Endometrial microvascular endothelial cells (primary cell): ENCODE data around the gene SAMD4B. TPM values are rescaled to one million over a fixed set of nuclear protein-coding genes. Genes with fewer than 3 reads are reported as not detected.

Source experiments
- in situ Hi-C: cut with HindIII; loops from 2 replicates; pipeline ENCODE4 v1.10.0; 2017; ENCODE audit warnings: low sequenced_read_pairs, low pct_unique_long_range_greater_than_20kb; ENCODE audit errors: inconsistent ontology term
- total RNA-seq: library from RNA; depleted of rRNA; stranded (reverse); fragments of >200 nt; gene quantifications from one replicate; pipeline ENCODE4 v1.2.3, GENCODE V29; 2015; ENCODE audit errors: inconsistent ontology term

The SAMD4B gene
- 87.2 TPM for total RNA-seq

DNA sequence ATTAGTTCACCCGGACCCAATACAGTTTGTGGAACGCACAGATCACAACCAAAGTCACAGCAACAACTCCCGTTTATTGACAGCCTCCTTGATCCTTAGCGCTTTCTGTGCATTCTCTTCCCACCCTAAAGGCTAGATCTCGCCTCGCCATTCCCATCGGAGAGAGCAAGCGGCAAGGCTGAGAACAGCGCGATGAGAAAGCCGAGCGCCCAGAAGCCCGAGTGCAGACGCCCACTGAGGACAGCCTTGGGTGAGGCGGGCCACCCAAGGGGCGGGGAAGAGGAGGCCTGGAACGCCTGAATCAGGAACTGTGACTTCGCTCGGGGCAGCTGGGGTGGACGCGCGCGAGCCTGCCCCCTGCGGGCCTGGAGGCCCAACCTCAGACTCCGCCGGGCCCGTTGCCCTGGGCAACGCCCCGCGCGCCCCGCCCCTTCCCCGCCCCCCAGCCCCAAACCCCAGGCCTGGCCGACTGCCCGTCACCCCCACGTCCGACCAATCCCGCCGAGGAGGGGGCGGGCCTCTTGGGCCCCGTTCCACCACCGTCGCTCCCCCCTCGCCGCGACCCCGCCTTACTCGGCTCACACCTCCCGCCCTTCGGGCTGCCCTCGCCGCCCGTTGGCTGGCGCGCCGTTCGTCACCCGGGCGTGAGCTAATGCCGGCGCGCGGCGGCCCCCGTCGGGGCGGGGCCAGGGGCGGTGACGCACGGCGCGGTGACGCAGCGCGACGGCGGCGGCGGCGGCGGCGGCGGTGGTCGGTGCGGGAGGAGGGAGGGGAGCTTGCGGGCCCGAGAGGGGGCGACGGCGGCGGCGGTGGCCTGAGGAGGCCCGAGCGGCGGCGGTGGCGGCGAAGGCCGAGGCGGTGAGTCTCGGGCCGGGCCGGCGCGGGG is at the start of gene SAMD4B:
TSS of gene SAMD4B (plus strand) at position 703 of the 886 bp plus-strand sequence. CDS start 14,473 bp downstream, outside the sequence.
- in situ Hi-C loops = no loop called here

- in situ Hi-C loops = no loop called here
These were observed 48.8 kb upstream of the SAMD4B start for GRCh38 chr19:39293394-39293793.

DNA sequence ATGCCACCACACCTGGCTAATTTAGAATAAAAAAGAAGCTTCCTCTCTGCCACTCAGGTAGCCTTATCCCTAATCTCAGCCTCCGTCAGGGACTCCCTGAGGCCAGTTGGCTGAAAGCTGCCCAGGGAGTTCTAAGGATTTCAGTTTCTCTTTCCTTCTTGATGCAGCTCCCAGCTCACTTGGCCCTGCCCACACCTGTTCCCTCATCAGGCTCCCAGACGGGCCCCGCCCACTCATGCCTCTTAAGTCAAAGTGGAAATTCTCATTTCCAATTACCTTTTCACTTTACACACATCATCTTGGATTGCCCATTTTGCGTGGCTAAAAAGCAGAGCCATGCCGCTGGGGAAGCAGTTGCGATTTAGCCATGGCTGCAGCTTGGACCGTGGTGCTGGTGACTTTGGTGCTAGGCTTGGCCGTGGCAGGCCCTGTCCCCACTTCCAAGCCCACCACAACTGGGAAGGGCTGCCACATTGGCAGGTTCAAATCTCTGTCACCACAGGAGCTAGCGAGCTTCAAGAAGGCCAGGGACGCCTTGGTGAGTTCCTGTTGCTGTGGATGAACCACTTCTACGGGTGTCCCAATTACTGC is 46.1 kb upstream of the SAMD4B start, which contains the start of gene IFNL1:
TSS of gene IFNL1 (plus strand) at position 353 of the 591 bp plus-strand sequence. CDS start at position 368, 15 bp downstream.
- in situ Hi-C loops = no loop called here

DNA sequence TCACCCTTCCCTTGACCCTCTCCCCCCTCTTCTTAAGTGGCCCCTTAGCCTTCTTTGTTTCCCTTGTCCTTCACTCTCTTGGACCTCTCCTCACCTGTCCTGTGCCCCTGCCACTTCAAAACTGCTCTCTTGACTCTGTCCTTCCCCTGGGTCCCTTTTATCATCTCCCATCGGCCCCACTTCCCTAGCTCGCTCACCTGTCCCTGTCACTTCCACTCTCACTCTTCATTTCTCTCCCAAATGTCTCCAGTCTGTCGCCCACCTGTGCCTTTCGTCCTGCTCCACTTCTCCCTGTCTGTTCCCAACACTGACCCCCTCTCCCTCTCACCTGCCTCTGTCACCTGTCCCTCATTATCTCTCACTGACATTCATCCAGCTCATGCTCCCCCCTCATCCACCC is 45.3 kb upstream of the SAMD4B start:
- in situ Hi-C loops = no loop called here

DNA sequence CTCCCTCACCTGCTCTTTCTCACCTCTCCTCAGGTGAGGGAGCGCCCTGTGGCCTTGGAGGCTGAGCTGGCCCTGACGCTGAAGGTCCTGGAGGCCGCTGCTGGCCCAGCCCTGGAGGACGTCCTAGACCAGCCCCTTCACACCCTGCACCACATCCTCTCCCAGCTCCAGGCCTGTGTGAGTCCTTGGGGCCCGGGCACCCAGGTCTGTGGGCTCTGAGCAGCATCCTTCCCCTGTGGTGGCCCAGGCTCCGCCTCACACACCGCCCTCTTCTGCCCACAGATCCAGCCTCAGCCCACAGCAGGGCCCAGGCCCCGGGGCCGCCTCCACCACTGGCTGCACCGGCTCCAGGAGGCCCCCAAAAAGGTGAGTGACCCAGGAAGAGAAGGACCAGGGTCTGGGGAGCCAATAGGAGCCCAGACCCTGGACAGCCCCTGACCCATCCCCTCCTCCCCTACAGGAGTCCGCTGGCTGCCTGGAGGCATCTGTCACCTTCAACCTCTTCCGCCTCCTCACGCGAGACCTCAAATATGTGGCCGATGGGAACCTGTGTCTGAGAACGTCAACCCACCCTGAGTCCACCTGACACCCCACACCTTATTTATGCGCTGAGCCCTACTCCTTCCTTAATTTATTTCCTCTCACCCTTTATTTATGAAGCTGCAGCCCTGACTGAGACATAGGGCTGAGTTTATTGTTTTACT is 44.1 kb upstream of the SAMD4B start:
- in situ Hi-C loops = no loop called here

DNA sequence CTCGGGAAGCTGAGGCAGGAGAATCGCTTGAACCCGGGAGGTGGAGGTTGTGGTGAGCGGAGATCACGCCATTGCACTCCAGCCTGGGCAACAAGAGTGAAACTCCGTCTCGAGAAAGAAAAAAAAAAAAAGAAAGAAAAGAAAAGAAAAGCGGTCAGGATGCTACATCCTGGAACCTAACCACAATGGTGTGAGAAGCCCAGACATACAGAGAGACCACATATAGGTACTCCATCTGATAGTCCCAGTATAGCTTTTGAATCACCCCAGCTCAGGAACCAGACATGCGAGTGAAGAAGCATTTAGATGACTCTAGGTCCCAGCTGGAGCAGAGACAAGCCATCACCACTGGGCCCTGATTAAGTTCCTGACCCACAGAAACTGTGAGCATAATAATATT is 42.8 kb upstream of the SAMD4B start:
- in situ Hi-C loops = no loop called here

- in situ Hi-C loops = no loop called here
These were observed 42.4 kb upstream of the SAMD4B start for GRCh38 chr19:39299832-39300231.

DNA sequence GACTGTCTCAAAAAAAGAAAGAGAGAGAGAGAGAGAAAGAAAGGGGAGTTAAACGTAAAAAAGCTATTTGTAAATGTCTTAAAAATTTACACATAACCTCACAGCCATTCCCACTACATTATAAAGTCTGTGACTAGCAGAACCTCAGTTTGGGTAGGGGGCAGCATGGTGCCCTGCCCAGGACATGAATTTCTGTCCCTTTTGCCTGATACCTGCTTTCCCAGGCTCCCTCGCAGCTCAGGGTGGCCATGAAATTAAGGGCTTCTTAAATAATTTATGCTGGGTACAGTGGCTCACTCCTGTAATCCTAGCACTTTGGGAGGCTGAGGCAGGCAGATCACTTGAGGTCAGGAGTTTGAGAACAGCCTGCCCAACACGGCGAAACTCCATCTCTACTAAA is 41.2 kb upstream of the SAMD4B start:
- in situ Hi-C loops = no loop called here

DNA sequence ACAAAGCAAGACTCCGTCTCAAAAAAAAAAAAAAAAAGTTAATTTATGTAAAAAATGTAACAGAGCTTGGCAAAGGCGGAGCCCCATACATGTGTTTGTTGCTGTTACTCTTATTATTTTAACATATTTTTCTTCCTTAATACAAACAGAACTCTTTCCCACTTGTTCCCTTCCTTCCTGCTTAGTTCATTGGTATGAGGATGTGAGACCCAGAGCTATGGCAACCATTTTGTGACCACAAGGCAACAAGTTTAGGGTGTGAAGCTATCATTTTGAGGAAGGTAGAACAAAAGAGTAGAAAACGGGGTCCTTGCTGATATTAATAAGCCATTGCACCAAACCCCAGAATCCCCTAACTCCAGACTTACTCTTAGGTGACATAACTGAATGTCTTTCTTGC is 40.7 kb upstream of the SAMD4B start:
- in situ Hi-C loops = no loop called here

- in situ Hi-C loops = no loop called here
These were observed 38.6 kb upstream of the SAMD4B start for GRCh38 chr19:39303373-39304184.

- in situ Hi-C loops = no loop called here
These were observed 38.1 kb upstream of the SAMD4B start for GRCh38 chr19:39304185-39304513.

DNA sequence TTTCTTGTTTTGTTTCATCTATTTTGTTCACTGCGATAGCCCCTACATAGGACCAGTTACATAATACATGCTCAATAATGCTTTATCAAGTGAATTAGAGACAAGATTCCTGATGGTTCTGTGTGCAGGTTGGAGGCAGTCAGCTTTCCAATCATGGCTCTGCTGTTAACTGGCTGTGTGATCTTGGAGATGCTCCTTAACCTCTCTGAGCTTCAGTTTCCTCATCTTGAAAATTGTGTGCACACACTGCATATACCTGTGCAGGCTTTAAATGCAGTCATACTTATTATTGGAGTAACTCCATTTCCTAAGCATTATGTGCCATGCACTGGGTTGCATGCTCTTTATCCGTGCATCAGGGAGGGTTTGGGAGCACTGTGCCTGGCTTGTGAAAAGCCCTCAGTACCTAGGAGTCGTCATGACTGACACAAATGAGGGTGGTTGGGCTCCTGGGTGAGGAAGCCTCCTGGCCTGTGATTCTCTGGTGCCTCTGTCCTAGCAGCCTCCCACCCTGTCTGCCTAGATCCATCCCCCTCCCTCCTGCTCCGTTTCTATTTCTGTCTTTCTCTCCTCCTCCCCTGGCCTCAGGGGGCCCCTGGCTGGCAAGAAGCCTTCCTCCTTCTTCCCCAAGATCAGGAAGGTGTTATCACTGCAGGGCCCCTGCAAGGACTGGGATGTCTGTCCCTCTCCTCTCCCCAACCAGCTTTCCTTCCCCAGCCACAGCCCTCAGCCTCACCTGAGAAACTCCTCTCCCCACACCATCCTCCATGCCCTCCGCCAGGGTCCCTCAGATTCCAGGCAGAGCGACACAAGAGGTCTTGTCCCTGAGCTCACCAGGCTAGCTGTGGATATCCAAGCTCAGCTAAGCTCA is 37.3 kb upstream of the SAMD4B start:
- in situ Hi-C loops = no loop called here

DNA sequence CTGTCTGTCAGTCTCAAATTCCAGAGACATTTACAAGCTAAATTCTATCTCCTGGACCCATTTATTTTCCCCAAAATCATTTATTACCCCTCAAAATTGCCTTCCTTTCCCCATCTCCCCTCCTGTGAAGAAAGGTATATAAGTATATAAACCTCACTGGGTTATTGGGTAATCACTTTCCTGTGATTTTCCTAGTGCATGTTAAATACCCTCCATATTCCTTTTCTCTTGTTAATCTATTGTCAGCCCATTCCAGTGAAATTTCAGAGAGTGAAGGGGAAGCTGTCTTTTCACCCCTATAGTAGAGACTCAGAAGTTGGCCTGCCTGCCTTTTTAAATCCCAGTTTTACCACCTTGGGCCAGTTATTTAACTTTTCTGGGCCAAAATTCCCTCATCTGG is 36.1 kb upstream of the SAMD4B start:
- in situ Hi-C loops = no loop called here

GRCh38 chr19:39307046-39307821 is 35.0 kb upstream of the SAMD4B start:
- in situ Hi-C loops = no loop called here

DNA sequence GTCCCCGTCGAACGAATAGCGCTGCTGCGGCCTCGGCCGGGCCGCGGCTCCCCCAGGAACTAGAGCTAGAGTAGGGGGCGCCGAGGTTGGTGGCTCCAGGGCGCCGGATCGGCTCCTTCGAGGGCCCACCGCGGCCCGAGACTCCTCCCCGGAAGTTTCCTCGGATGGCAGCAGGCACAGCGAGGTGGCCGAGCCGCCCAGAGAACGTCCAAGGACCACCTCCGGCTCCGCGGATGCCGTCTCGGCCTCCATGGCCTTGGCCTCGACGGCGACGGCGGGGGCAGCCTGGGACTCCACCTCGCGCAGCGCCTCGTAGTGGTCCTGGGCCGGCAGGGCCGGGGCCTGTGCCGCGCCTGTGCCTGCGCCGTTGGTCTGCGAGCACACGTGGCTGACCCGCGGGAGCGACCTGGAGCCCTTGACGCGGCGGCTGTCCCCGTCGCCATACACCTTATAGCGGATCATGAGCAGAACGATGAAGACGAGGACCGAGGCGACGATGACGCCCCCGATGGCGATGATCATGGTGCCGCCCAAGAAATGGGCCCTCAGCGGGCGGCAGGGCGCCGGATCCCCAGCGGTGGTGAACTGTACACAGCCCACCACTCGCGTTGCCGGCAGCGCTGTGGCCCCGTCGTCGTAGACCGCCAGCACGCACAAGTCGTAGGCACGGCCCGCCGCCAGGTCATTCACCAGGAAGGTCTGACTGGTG is 34.2 kb upstream of the SAMD4B start:
- in situ Hi-C loops = no loop called here

- in situ Hi-C loops = no loop called here
These were observed 33.5 kb upstream of the SAMD4B start for GRCh38 chr19:39308531-39309304.
